ENCODE results near the gene MIGA2. TPM values are rescaled to one million over a fixed set of nuclear protein-coding genes. Genes with fewer than 3 reads are reported as not detected.

MIGA2 gene
- total and polyA plus RNA-seq, 2 of the 4 experiments (the other 2 are of a cell fraction): 12.5 to 25.3 TPM

- H2BK120ac ChIP-seq (ENCODE audit: low read depth, low read length): no peak overlapping the region
- H3K56ac ChIP-seq (ENCODE audit: extremely low read depth, insufficient read depth, low read length): no peak overlapping the region
- no peak overlapping the region for H3K9ac ChIP-seq (ENCODE audit: low read depth, low read length)
- no peaks in the 10 kb centered on the region for H4K20me1 ChIP-seq (ENCODE audit: insufficient read depth, low read length)
- H3K4me1 ChIP-seq (ENCODE audit: control insufficient read depth, insufficient read depth, low read length): peaks cover 10% of the 10 kb centered on the region
- no peak for DNase-seq
- no peak overlapping the region for H2BK15ac ChIP-seq (ENCODE audit: low read depth, low read length)
- no peak overlapping the region for H3K4me3 ChIP-seq (ENCODE audit: insufficient read depth, low read depth, low read length)
- dilution Hi-C loops (cut with HindIII; ENCODE audit: low sequenced_read_pairs, unreplicated experiment): no loop called here
- no TSS peak for BruUV-seq (replicated peaks)
- no peak overlapping the region for H2AK5ac ChIP-seq (ENCODE audit: low read depth, low read length)
- POLR2A ChIA-PET (ENCODE audit: unreplicated experiment): no interaction called here
- CTCF ChIA-PET: no interaction called here
- in situ Hi-C loops (cut with MboI; ENCODE audit: low sequenced_read_pairs): no loop called here
- peaks cover 13% of the 10 kb centered on the region for H3K9me1 ChIP-seq (ENCODE audit: insufficient read depth, low read length)
- H2AK9ac ChIP-seq (replicated peaks; ENCODE audit: low read depth, low read length, poor library complexity): no peak overlapping the region
- H2BK20ac ChIP-seq (ENCODE audit: low read depth, low read length): no peak overlapping the region
- H4K5ac ChIP-seq (ENCODE audit: low read depth, low read length): no peak overlapping the region
- H2AFZ ChIP-seq (replicated peaks; ENCODE audit: low read length, poor library complexity): no peak overlapping the region
- H3K18ac ChIP-seq (ENCODE audit: low read depth, low read length): no peak overlapping the region; the same call in 1 of the 2 replicates
- intact Hi-C loops (cut with micrococcal nuclease): no loop called here
- H2BK5ac ChIP-seq (ENCODE audit: low read depth, low read length, poor library complexity, severe bottlenecking): no peak overlapping the region
- no peaks in the 10 kb centered on the region for H3K27me3 ChIP-seq (ENCODE audit: control insufficient read depth, insufficient read depth, low read length)
- peaks cover 0 to 16% of the 10 kb centered on the region in 2 experiments; a peak in 3 of 4 replicates for H3K79me1 ChIP-seq (ENCODE audit: low read depth in 1 of 2, low read length in 2 of 2)
- no peak overlapping the region for H4K8ac ChIP-seq (ENCODE audit: low read depth in 2 of 2, low read length in 2 of 2)
- no peak for ATAC-seq (ENCODE audit: low read depth)
- H3K4ac ChIP-seq (ENCODE audit: low read depth, low read length): no peak overlapping the region
- H3K4me2 ChIP-seq (ENCODE audit: low read depth, low read length): no peak overlapping the region
- peaks cover 46% of the 10 kb centered on the region for H3K36me3 ChIP-seq (ENCODE audit: control insufficient read depth, insufficient read depth, low read length)
- no peaks in the 10 kb centered on the region for H3K9me3 ChIP-seq (ENCODE audit: control insufficient read depth, insufficient read depth, low read length)
- no peak overlapping the region; the same call in 1 of the 2 replicates for H3K27ac ChIP-seq (ENCODE audit: insufficient read depth, low read length)
- TF ChIP-seq POLR2A (IDR thresholded peaks at IDR 0.05; ENCODE audit: low read depth, low read length) (no peak), MAFK (IDR thresholded peaks at IDR 0.05; ENCODE audit: low read depth, low read length) (no peak), FOS (IDR thresholded peaks at IDR 0.05; ENCODE audit: low read depth, low read length) (no peak), BHLHE40 (IDR thresholded peaks at IDR 0.05; ENCODE audit: low read depth, low read length) (no peak), SMC3 (IDR thresholded peaks at IDR 0.05; ENCODE audit: low read depth, low read length) (no peak), RFX5 (IDR thresholded peaks at IDR 0.05; ENCODE audit: low read depth, low read length) (no peak), CEBPB (IDR thresholded peaks at IDR 0.05; ENCODE audit: low read depth, low read length) (no peak), NFE2L2 (IDR thresholded peaks at IDR 0.05; ENCODE audit: low read depth, low read length) (no peak), MXI1 (IDR thresholded peaks at IDR 0.05; ENCODE audit: borderline replicate concordance, low read depth, low read length) (no peak)
- H4K91ac ChIP-seq (ENCODE audit: insufficient read depth, low read depth, low read length): no peak overlapping the region
- 100% methylated on average over 1 of the region's 5 CpGs; no CpG with 5 or more reads in 1 of the 2 experiments for WGBS, 2 experiments (ENCODE audit: extremely low coverage in 2 of 2, insufficient read length in 1 of 2)
- H3K23ac ChIP-seq (ENCODE audit: low read depth, low read length): peak overlapping the region; percentile 31; the same call in 1 of the 2 replicates
- no peak overlapping the region for H3K14ac ChIP-seq (replicated peaks; ENCODE audit: low read depth, low read length)
Measured at GRCh38 chr9:128986671-128987070, 49.8 kb upstream of the MIGA2 start.

Measured in IMR-90 (cell line).